Measurements from ENCODE around the gene TSKU.

GRCh38 chr11:76845069-76845468 lies 61.9 kb downstream of the TSKU start:
- no peak for TF ChIP-seq POLR2A (IDR thresholded peaks at IDR 0.05; ENCODE audit: low read depth)
- TF ChIP-seq CTCF (IDR thresholded peaks at IDR 0.05) = no peak
